GM18499 (cell line): ENCODE results near the gene CCDC57.
"Not testable (repeated sequence)": the region's sequence is repeated elsewhere in the genome, so short reads cannot be mapped to it uniquely, and the experiment has no call there.

Experiments
- ATAC-seq: cut with Tn5 transposase; IDR thresholded peaks from one replicate; pipeline ENCODE4 v1.9.1; 2021; ENCODE audit warnings: moderate number of reproducible peaks; ENCODE audit not compliant: insufficient read depth, unreplicated experiment

The CCDC57 gene

GRCh38 chr17:82133166-82133953 lies 79.3 kb downstream of the CCDC57 start:
- not testable (repeated sequence) for ATAC-seq

GRCh38 chr17:82129095-82129494 lies 83.5 kb downstream of the CCDC57 start:
- no peak for ATAC-seq

- no peak for ATAC-seq
These were observed 84.4 kb downstream of the CCDC57 start for GRCh38 chr17:82128287-82128686.

GRCh38 chr17:82127704-82128103 lies 84.9 kb downstream of the CCDC57 start:
- no peak for ATAC-seq

- ATAC-seq, result no peak
These were observed 85.4 kb downstream of the CCDC57 start for GRCh38 chr17:82127315-82127595.

- no peak for ATAC-seq
These were observed 85.9 kb downstream of the CCDC57 start for GRCh38 chr17:82126556-82127314.

GRCh38 chr17:82124101-82124500 lies 88.5 kb downstream of the CCDC57 start:
- no peak for ATAC-seq

GRCh38 chr17:82121660-82122629 lies 90.7 kb downstream of the CCDC57 start:
- no peak for ATAC-seq

GRCh38 chr17:82121246-82121645 lies 91.4 kb downstream of the CCDC57 start:
- ATAC-seq, result no peak

GRCh38 chr17:82120148-82120547 lies 92.5 kb downstream of the CCDC57 start:
- no peak for ATAC-seq

- no peak for ATAC-seq
These were observed 93.7 kb downstream of the CCDC57 start for GRCh38 chr17:82118815-82119380.

- ATAC-seq, result no peak
These were observed 94.4 kb downstream of the CCDC57 start for GRCh38 chr17:82118168-82118814.

- ATAC-seq, result no peak
These were observed 95.2 kb downstream of the CCDC57 start for GRCh38 chr17:82117139-82118090.

GRCh38 chr17:82116246-82116645 lies 96.4 kb downstream of the CCDC57 start:
- no peak for ATAC-seq

- ATAC-seq, result no peak
These were observed 97.8 kb downstream of the CCDC57 start for GRCh38 chr17:82114872-82115271.

GRCh38 chr17:82114447-82114846 lies 98.2 kb downstream of the CCDC57 start:
- ATAC-seq, result no peak

- no peak for ATAC-seq
These were observed 98.7 kb downstream of the CCDC57 start for GRCh38 chr17:82113941-82114340.

GRCh38 chr17:82113422-82113821 lies 99.2 kb downstream of the CCDC57 start:
- ATAC-seq, result no peak

GRCh38 chr17:82112914-82113311 lies 99.7 kb downstream of the CCDC57 start:
- ATAC-seq, result no peak
